ENCODE results near the gene SCD5.

- TF ChIP-seq, protein P1, sequence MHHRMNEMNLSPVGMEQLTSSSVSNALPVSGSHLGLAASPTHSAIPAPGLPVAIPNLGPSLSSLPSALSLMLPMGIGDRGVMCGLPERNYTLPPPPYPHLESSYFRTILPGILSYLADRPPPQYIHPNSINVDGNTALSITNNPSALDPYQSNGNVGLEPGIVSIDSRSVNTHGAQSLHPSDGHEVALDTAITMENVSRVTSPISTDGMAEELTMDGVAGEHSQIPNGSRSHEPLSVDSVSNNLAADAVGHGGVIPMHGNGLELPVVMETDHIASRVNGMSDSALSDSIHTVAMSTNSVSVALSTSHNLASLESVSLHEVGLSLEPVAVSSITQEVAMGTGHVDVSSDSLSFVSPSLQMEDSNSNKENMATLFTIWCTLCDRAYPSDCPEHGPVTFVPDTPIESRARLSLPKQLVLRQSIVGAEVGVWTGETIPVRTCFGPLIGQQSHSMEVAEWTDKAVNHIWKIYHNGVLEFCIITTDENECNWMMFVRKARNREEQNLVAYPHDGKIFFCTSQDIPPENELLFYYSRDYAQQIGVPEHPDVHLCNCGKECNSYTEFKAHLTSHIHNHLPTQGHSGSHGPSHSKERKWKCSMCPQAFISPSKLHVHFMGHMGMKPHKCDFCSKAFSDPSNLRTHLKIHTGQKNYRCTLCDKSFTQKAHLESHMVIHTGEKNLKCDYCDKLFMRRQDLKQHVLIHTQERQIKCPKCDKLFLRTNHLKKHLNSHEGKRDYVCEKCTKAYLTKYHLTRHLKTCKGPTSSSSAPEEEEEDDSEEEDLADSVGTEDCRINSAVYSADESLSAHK (tag by site-specific recombination; IDR thresholded peaks at IDR 0.05) = no peak
- TF ChIP-seq, protein P2, sequence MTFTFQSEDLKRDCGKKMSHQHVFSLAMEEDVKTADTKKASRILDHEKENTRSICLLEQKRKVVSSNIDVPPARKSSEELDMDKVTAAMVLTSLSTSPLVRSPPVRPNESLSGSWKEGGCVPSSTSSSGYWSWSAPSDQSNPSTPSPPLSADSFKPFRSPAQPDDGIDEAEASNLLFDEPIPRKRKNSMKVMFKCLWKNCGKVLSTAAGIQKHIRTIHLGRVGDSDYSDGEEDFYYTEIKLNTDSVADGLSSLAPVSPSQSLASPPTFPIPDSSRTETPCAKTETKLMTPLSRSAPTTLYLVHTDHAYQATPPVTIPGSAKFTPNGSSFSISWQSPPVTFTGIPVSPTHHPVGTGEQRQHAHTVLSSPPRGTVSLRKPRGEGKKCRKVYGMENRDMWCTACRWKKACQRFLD (tag by site-specific recombination; IDR thresholded peaks at IDR 0.05) = no peak
- no peak for TF ChIP-seq KLF1 (tag by site-specific recombination; IDR thresholded peaks at IDR 0.05)
- TF ChIP-seq CTCF (tag by site-specific recombination; IDR thresholded peaks at IDR 0.05) = no peak
- TF ChIP-seq ZNF362 (tag by site-specific recombination; IDR thresholded peaks at IDR 0.05) = no peak
- TF ChIP-seq TRIM28 (IDR thresholded peaks at IDR 0.05; ENCODE audit: borderline replicate concordance, low read length) = no peak
Measured at GRCh38 chr4:82792912-82793649, 5.5 kb downstream of the SCD5 start.
